ENCODE data around the gene HMGB1. TPM values are rescaled to one million over a fixed set of nuclear protein-coding genes. Genes with fewer than 3 reads are reported as not detected.

HMGB1 gene
- total and polyA plus RNA-seq, 2 donors (not counting 3 experiments of a cell fraction or from before 2014, with no cell fraction given): 111 to 670 TPM

- Histone ChIP-seq H3K9me3 (replicated peaks; ENCODE audit: control insufficient read depth, insufficient read depth, low read length) (no peaks in the 10 kb centered on the region), H3K4me2 (ENCODE audit: insufficient read depth, low read length) (no peak overlapping the region), H3K4me3 (replicated peaks in 1 of 3; ENCODE audit: insufficient read depth in 1 of 3, low read depth in 1 of 3, low read length in 3 of 3) (no peak overlapping the region), H3K27ac (ENCODE audit: insufficient read depth, low read depth, low read length) (no peak overlapping the region), H3K79me2 (ENCODE audit: control insufficient read depth, insufficient read depth, low read length) (no peaks in the 10 kb centered on the region), H3K9ac (replicated peaks; ENCODE audit: extremely low read depth, insufficient read depth, low read length) (no peak overlapping the region), H2AFZ (ENCODE audit: low read depth, low read length) (no peak overlapping the region), H3K4me1 (ENCODE audit: control insufficient read depth, extremely low read depth, insufficient read depth, low read length) (peaks cover 7% of the 10 kb centered on the region), H4K20me1 (replicated peaks; ENCODE audit: control insufficient read depth, extremely low read depth, insufficient read depth, low read length) (no peaks in the 10 kb centered on the region), H3K27me3 (ENCODE audit: control insufficient read depth in 2 of 2, insufficient read depth in 2 of 2, low read length in 2 of 2) (peaks cover 3 to 5% of the 10 kb centered on the region in 2 experiments), H3K9me1 (replicated peaks; ENCODE audit: control insufficient read depth, extremely low read depth, insufficient read depth, low read length) (no peaks in the 10 kb centered on the region), H3K36me3 (ENCODE audit: control insufficient read depth in 2 of 2, extremely low read depth in 1 of 2, insufficient read depth in 2 of 2, low read length in 2 of 2) (no peaks in the 10 kb centered on the region)
- dilution Hi-C loops (cut with MboI; ENCODE audit: extremely low pct_ligation_motif_present, low sequenced_read_pairs): no loop called here
- DNase-seq (ENCODE audit: low read depth, low spot score) (no peak), FAIRE-seq (no peak)
- TF ChIP-seq JUN (IDR thresholded peaks at IDR 0.05; ENCODE audit: borderline replicate concordance, insufficient read depth, insufficient read length, low read depth) (no peak), FOS (IDR thresholded peaks at IDR 0.05; ENCODE audit: borderline replicate concordance, insufficient read depth, low read length) (no peak), MYC (IDR thresholded peaks at IDR 0.05; ENCODE audit: low read depth, low read length) (no peak), CTCF (IDR thresholded peaks at IDR 0.05; ENCODE audit: extremely low read depth in 1 of 2, insufficient read depth in 1 of 2, low read depth in 1 of 2, low read length in 2 of 2) (no peak), GATA2 (IDR thresholded peaks at IDR 0.05; ENCODE audit: insufficient read depth, insufficient read length, low read depth, low read length) (no peak), MAX (IDR thresholded peaks at IDR 0.05; ENCODE audit: insufficient read depth, insufficient read length) (no peak), POLR2A (IDR thresholded peaks at IDR 0.05; ENCODE audit: low read depth, low read length) (no peak), POLR2AphosphoS5 (IDR thresholded peaks at IDR 0.05; ENCODE audit: insufficient read depth, low read depth, low read length) (no peak)
- intact Hi-C loops (cut with micrococcal nuclease): no loop called here
- POLR2A ChIA-PET: no interaction called here
- CTCF ChIA-PET: no interaction called here
- BruUV-seq (replicated peaks): no TSS peak
Measured at GRCh38 chr13:30440910-30441703, 24.6 kb downstream of the HMGB1 start.

All from endothelial cell of umbilical vein (primary cell).